HEK293 (cell line): ENCODE measurements around the gene NOL4L.

Experiments
- ATF2 ChIP-seq: fragments of 450-650 bp; formaldehyde crosslinking; IDR thresholded peaks from 2 replicates; pipeline ENCODE4 v1.5.1; 2016; ENCODE audit warnings: missing biosample characterization, missing genetic modification characterization, low read depth
- CTCF ChIP-seq: fragments of 450-650 bp; formaldehyde crosslinking; IDR thresholded peaks from 2 replicates; pipeline ENCODE4 v1.5.1; 2016; ENCODE audit warnings: missing biosample characterization, missing genetic modification characterization
- GFI1B ChIP-seq: fragments of 450-650 bp; formaldehyde crosslinking; IDR thresholded peaks from 2 replicates; pipeline ENCODE4 v1.5.1; 2016; ENCODE audit warnings: missing biosample characterization, missing genetic modification characterization
- GLI4 ChIP-seq: fragments of 450-650 bp; formaldehyde crosslinking; IDR thresholded peaks from 2 replicates; pipeline ENCODE4 v1.5.1; 2016; ENCODE audit warnings: missing biosample characterization, missing genetic modification characterization
- ZFP3 ChIP-seq: fragments of 450-650 bp; formaldehyde crosslinking; IDR thresholded peaks from 2 replicates; pipeline ENCODE4 v1.5.1; 2016; ENCODE audit warnings: low read depth, missing biosample characterization, missing genetic modification characterization
- ZFP37 ChIP-seq: fragments of 450-650 bp; formaldehyde crosslinking; IDR thresholded peaks from 2 replicates; pipeline ENCODE4 v1.5.1; 2016; ENCODE audit warnings: missing biosample characterization, missing genetic modification characterization
- ZNF169 ChIP-seq: fragments of 450-650 bp; formaldehyde crosslinking; IDR thresholded peaks from 2 replicates; pipeline ENCODE4 v1.5.1; 2016; ENCODE audit warnings: missing biosample characterization, missing genetic modification characterization
- ZNF24 ChIP-seq: fragments of 450-650 bp; formaldehyde crosslinking; IDR thresholded peaks from 2 replicates; pipeline ENCODE4 v1.5.1; 2016; ENCODE audit warnings: missing biosample characterization, missing genetic modification characterization
- ZNF274 ChIP-seq, 2 experiments: fragments of 200-500 bp in 1 of 2; fragments of 450-650 bp in 1 of 2; sonication (Bioruptor generic) in 1 of 2; formaldehyde crosslinking in 1 of 2; IDR thresholded peaks; 2 replicates each; pipeline versions ENCODE4 v1.5.1 to v1.6.1; 2014 to 2016; ENCODE audit warnings: borderline replicate concordance in 1 of 2, inconsistent platforms in 1 of 2, low read length in 1 of 2, missing biosample characterization in 1 of 2, missing genetic modification characterization in 1 of 2
- ZNF354C ChIP-seq: fragments of 450-650 bp; formaldehyde crosslinking; IDR thresholded peaks from 2 replicates; pipeline ENCODE4 v1.5.1; 2016; ENCODE audit warnings: missing biosample characterization, missing genetic modification characterization, low read depth, borderline replicate concordance
- ZNF514 ChIP-seq: fragments of 450-650 bp; formaldehyde crosslinking; IDR thresholded peaks from 2 replicates; pipeline ENCODE4 v1.5.1; 2016; ENCODE audit warnings: missing biosample characterization, missing genetic modification characterization
- TF ChIP-seq, protein P1 (sequence below): fragments of 450-650 bp; IDR thresholded peaks from 2 replicates; pipeline ENCODE4 v1.5.1; 2018; ENCODE audit warnings: missing biosample characterization, mild to moderate bottlenecking, missing genetic modification characterization

GRCh38 chr20:32557319-32557718 lies 27.8 kb downstream of the NOL4L start:
- TF ChIP-seq ZFP37, result no peak
- TF ChIP-seq CTCF (tag by site-specific recombination), result no peak
- TF ChIP-seq ZNF274 (IDR thresholded peaks at IDR 0.05; ENCODE audit: low read length), result no peak
- TF ChIP-seq ZNF274 (tag by site-specific recombination; IDR thresholded peaks at IDR 0.05; ENCODE audit: borderline replicate concordance), result no peak
- TF ChIP-seq, protein P1, sequence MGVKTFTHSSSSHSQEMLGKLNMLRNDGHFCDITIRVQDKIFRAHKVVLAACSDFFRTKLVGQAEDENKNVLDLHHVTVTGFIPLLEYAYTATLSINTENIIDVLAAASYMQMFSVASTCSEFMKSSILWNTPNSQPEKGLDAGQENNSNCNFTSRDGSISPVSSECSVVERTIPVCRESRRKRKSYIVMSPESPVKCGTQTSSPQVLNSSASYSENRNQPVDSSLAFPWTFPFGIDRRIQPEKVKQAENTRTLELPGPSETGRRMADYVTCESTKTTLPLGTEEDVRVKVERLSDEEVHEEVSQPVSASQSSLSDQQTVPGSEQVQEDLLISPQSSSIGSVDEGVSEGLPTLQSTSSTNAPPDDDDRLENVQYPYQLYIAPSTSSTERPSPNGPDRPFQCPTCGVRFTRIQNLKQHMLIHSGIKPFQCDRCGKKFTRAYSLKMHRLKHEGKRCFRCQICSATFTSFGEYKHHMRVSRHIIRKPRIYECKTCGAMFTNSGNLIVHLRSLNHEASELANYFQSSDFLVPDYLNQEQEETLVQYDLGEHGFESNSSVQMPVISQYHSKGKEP (tag by site-specific recombination), result no peak
- TF ChIP-seq ZNF169, result no peak
- TF ChIP-seq ZNF24 (tag by site-specific recombination), result no peak
- TF ChIP-seq GLI4 (tag by site-specific recombination), result no peak
- TF ChIP-seq ZNF354C, result no peak
- no peak for TF ChIP-seq ATF2 (tag by site-specific recombination)
- TF ChIP-seq GFI1B, result no peak
- no peak for TF ChIP-seq ZFP3 (tag by site-specific recombination)
- no peak for TF ChIP-seq ZNF514 (tag by site-specific recombination)
